ENCODE measurements around the gene KLF3.

GRCh38 chr4:38659346-38659745 lies 4.7 kb upstream of the KLF3 start:
- no peak for TF ChIP-seq CTCF (IDR thresholded peaks at IDR 0.05; ENCODE audit: insufficient read depth, low read depth, low read length)
- TF ChIP-seq EZH2 (IDR thresholded peaks at IDR 0.05; ENCODE audit: insufficient read depth, low read length), result no peak

All from astrocyte (in vitro differentiated cells and primary cell).